ENCODE data around the gene PHIP. TPM values are rescaled to one million over a fixed set of nuclear protein-coding genes. Genes with fewer than 3 reads are reported as not detected.

PHIP gene
- total and polyA plus RNA-seq, 2 of the 8 experiments (the other 6 are each of a cell fraction or from before 2014, with no cell fraction given) = 7.3 to 56.2 TPM

- Histone ChIP-seq H3K79me1 (ENCODE audit: low read depth, low read length) (peaks cover 3% of the 10 kb centered on the region), H4K20me1 (replicated peaks in 1 of 2; ENCODE audit: control insufficient read depth in 1 of 2, insufficient read depth in 2 of 2, low read length in 2 of 2) (peaks cover 8 to 12% of the 10 kb centered on the region in 2 experiments), H3K79me2 (ENCODE audit: control insufficient read depth in 1 of 2, insufficient read depth in 2 of 2, low read length in 2 of 2) (peaks cover 0 to 89% of the 10 kb centered on the region in 2 experiments; a peak in 2 of 4 replicates), H3K4ac (replicated peaks; ENCODE audit: insufficient read length, low read depth, low read length) (no peak overlapping the region), H3K56ac (replicated peaks; ENCODE audit: insufficient read length, low read depth, low read length) (no peak overlapping the region), H3K36me3 (ENCODE audit: control insufficient read depth in 2 of 4, insufficient read depth in 4 of 4, low read length in 3 of 4) (peaks cover 7 to 39% (median 16%) of the 10 kb centered on the region in 4 experiments; a peak in 7 of 8 replicates), H3K27ac (ENCODE audit: low read depth, low read length) (no peak overlapping the region), H3K4me2 (ENCODE audit: insufficient read depth in 1 of 2, low read depth in 2 of 2, low read length in 2 of 2) (no peak overlapping the region), H4K8ac (ENCODE audit: extremely low read depth, insufficient read depth, low read length) (no peak overlapping the region), H2AFZ (ENCODE audit: low read length) (no peak overlapping the region), H4K5ac (ENCODE audit: insufficient read length, low read depth, low read length) (no peak overlapping the region), H3K4me1 (replicated peaks in 1 of 4; ENCODE audit: control insufficient read depth in 3 of 4, insufficient read depth in 4 of 4, low read length in 3 of 4) (no peaks in the 10 kb centered on the region), H2BK20ac (ENCODE audit: low read length) (no peak overlapping the region), H3K23me2 (ENCODE audit: low read depth, low read length) (no peaks in the 10 kb centered on the region; the same call in 1 of the 2 replicates), H3K9ac (replicated peaks in 1 of 4; ENCODE audit: extremely low read depth in 1 of 4, low read depth in 3 of 4, low read length in 3 of 4) (no peak overlapping the region), H2BK5ac (ENCODE audit: low read depth, low read length) (no peak overlapping the region), H3K14ac (ENCODE audit: insufficient read length) (no peak overlapping the region), H2BK12ac (ENCODE audit: low read depth, low read length) (no peak overlapping the region), H3K9me3 (ENCODE audit: insufficient read depth in 2 of 2, low read depth in 1 of 2, low read length in 1 of 2) (no peaks in the 10 kb centered on the region), H3K27me3 (replicated peaks in 1 of 4; ENCODE audit: control insufficient read depth in 3 of 4, extremely low read depth in 1 of 4, insufficient read depth in 3 of 4, low read length in 3 of 4) (no peaks in the 10 kb centered on the region), H2AK5ac (ENCODE audit: low read depth, low read length) (no peak overlapping the region), H2BK120ac (replicated peaks; ENCODE audit: low read depth, low read length) (no peak overlapping the region), H2BK15ac (ENCODE audit: low read length) (no peak overlapping the region), H3K18ac (ENCODE audit: extremely low read depth, low read length) (no peak overlapping the region), H3K23ac (ENCODE audit: insufficient read length) (no peak overlapping the region), H3K4me3 (ENCODE audit: extremely low read depth in 1 of 4, insufficient read depth in 2 of 4, low read depth in 3 of 4, low read length in 4 of 4) (no peak overlapping the region), H4K91ac (replicated peaks; ENCODE audit: insufficient read length, low read length) (no peak overlapping the region)
- 88% methylated on average over 2 of the region's 2 CpGs; no CpG with 5 or more reads in 1 of the 2 experiments for WGBS, 2 experiments (ENCODE audit: extremely low coverage in 1 of 2, insufficient coverage in 1 of 2, insufficient read length in 1 of 2, insufficient replicate concordance in 2 of 2, low coverage in 1 of 2, low lambda C conversion rate in 2 of 2, missing lambda C conversion rate in 1 of 2)
- DNase-seq (ENCODE audit: low read depth in 1 of 2, low spot score in 2 of 2) (no peak), FAIRE-seq (no peak)
- CTCF ChIA-PET (ENCODE audit: partially characterized antibody) = no interaction called here
- POLR2A ChIA-PET (ENCODE audit: partially characterized antibody) = interaction anchor here (0.6 to 4.1 kb wide), 3 partner anchors 8 to 41 kb away, joined by 3 to 15 read pairs (median 3); no protein-coding TSS in a partner anchor
- TF ChIP-seq FOSL1 (IDR thresholded peaks at IDR 0.05; ENCODE audit: insufficient read depth, low read depth, low read length) (no peak), BRCA1 (IDR thresholded peaks at IDR 0.05; ENCODE audit: low read depth, low read length) (no peak), CBX5 (IDR thresholded peaks at IDR 0.05; ENCODE audit: low read depth, low read length) (no peak), RXRA (IDR thresholded peaks at IDR 0.05; ENCODE audit: insufficient read depth, low read depth, low read length) (no peak), RFX5 (IDR thresholded peaks at IDR 0.05; ENCODE audit: borderline replicate concordance, low read depth, low read length) (no peak), TBP (IDR thresholded peaks at IDR 0.05; ENCODE audit: low read depth, low read length) (no peak), PHF8 (conservative IDR thresholded peaks at IDR 0.05; ENCODE audit: low read depth, low read length) (no peak), ASH2L (IDR thresholded peaks at IDR 0.05; ENCODE audit: low read length) (no peak), JUND (IDR thresholded peaks at IDR 0.05; ENCODE audit: low read length) (no peak), RAD21 (IDR thresholded peaks at IDR 0.05 in 1 of 2, conservative IDR thresholded peaks at IDR 0.05 in 1 of 2; ENCODE audit: low read depth in 2 of 2, low read length in 2 of 2) (no peak), POLR2A (IDR thresholded peaks at IDR 0.05; ENCODE audit: control extremely low read depth in 1 of 2, low read depth in 2 of 2, low read length in 2 of 2) (no peak), CEBPB (IDR thresholded peaks at IDR 0.05; ENCODE audit: low read depth, low read length) (no peak), SRF (IDR thresholded peaks at IDR 0.05; ENCODE audit: low read depth, low read length) (no peak), CREB1 (IDR thresholded peaks at IDR 0.05) (no peak), TCF12 (IDR thresholded peaks at IDR 0.05; ENCODE audit: low read depth, low read length) (no peak)
- TF ChIP-seq, protein P1, sequence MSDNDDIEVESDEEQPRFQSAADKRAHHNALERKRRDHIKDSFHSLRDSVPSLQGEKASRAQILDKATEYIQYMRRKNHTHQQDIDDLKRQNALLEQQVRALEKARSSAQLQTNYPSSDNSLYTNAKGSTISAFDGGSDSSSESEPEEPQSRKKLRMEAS (IDR thresholded peaks at IDR 0.05) = no peak
Observed at GRCh38 chr6:79062708-79063107, 15.3 kb downstream of the PHIP start.

Data from H1 (cell line).